Ishikawa (cell line): ENCODE data around the gene STT3B.

Experiments used
- CEBPB ChIP-seq: IDR thresholded peaks from 2 replicates; pipeline ENCODE4 v1.6.1; 2012
- CREB1 ChIP-seq: IDR thresholded peaks from 2 replicates; pipeline ENCODE4 v1.6.1; 2012; ENCODE audit warnings: low read depth
- EGR1 ChIP-seq: IDR thresholded peaks from 2 replicates; pipeline ENCODE4 v1.6.1; 2012
- EP300 ChIP-seq: IDR thresholded peaks from 2 replicates; pipeline ENCODE4 v1.6.1; 2012; ENCODE audit warnings: borderline replicate concordance
- FOXM1 ChIP-seq: IDR thresholded peaks from 2 replicates; pipeline ENCODE4 v1.6.1; 2012; ENCODE audit warnings: low read depth, borderline replicate concordance
- NFIC ChIP-seq: IDR thresholded peaks from 2 replicates; pipeline ENCODE4 v1.6.1; 2012
- RAD21 ChIP-seq: IDR thresholded peaks from 2 replicates; pipeline ENCODE4 v1.6.1; 2012; ENCODE audit warnings: low read depth
- TAF1 ChIP-seq: IDR thresholded peaks from 2 replicates; pipeline ENCODE4 v1.6.1; 2012; ENCODE audit warnings: low read depth, mild to moderate bottlenecking
- TCF12 ChIP-seq: IDR thresholded peaks from 2 replicates; pipeline ENCODE4 v1.6.1; 2012; ENCODE audit warnings: low read depth
- TEAD4 ChIP-seq: IDR thresholded peaks from 2 replicates; pipeline ENCODE4 v1.6.1; 2012
- YY1 ChIP-seq: IDR thresholded peaks from 2 replicates; pipeline ENCODE4 v1.6.1; 2012; ENCODE audit warnings: low read depth
- ZBTB7A ChIP-seq: IDR thresholded peaks from 2 replicates; pipeline ENCODE4 v1.6.1; 2012; ENCODE audit warnings: low read depth
- TF ChIP-seq, protein P1 (sequence below): IDR thresholded peaks from 2 replicates; pipeline ENCODE4 v1.6.1; 2012; ENCODE audit warnings: low read depth, mild to moderate bottlenecking
- TF ChIP-seq, protein P2 (sequence below): IDR thresholded peaks from 2 replicates; pipeline ENCODE4 v1.6.1; 2012
- TF ChIP-seq, protein P3 (sequence below): IDR thresholded peaks from 2 replicates; pipeline ENCODE4 v1.6.1; 2012

The STT3B gene

GRCh38 chr3:31504230-31504629 lies 28.5 kb upstream of the STT3B start:
- no peak for TF ChIP-seq FOXM1
- TF ChIP-seq RAD21: no peak
- TF ChIP-seq, protein P1, sequence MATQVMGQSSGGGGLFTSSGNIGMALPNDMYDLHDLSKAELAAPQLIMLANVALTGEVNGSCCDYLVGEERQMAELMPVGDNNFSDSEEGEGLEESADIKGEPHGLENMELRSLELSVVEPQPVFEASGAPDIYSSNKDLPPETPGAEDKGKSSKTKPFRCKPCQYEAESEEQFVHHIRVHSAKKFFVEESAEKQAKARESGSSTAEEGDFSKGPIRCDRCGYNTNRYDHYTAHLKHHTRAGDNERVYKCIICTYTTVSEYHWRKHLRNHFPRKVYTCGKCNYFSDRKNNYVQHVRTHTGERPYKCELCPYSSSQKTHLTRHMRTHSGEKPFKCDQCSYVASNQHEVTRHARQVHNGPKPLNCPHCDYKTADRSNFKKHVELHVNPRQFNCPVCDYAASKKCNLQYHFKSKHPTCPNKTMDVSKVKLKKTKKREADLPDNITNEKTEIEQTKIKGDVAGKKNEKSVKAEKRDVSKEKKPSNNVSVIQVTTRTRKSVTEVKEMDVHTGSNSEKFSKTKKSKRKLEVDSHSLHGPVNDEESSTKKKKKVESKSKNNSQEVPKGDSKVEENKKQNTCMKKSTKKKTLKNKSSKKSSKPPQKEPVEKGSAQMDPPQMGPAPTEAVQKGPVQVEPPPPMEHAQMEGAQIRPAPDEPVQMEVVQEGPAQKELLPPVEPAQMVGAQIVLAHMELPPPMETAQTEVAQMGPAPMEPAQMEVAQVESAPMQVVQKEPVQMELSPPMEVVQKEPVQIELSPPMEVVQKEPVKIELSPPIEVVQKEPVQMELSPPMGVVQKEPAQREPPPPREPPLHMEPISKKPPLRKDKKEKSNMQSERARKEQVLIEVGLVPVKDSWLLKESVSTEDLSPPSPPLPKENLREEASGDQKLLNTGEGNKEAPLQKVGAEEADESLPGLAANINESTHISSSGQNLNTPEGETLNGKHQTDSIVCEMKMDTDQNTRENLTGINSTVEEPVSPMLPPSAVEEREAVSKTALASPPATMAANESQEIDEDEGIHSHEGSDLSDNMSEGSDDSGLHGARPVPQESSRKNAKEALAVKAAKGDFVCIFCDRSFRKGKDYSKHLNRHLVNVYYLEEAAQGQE: no peak
- TF ChIP-seq, protein P2, sequence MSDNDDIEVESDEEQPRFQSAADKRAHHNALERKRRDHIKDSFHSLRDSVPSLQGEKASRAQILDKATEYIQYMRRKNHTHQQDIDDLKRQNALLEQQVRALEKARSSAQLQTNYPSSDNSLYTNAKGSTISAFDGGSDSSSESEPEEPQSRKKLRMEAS: no peak
- no peak for TF ChIP-seq CREB1
- no peak for TF ChIP-seq CEBPB
- no peak for TF ChIP-seq TEAD4
- TF ChIP-seq, protein P3, sequence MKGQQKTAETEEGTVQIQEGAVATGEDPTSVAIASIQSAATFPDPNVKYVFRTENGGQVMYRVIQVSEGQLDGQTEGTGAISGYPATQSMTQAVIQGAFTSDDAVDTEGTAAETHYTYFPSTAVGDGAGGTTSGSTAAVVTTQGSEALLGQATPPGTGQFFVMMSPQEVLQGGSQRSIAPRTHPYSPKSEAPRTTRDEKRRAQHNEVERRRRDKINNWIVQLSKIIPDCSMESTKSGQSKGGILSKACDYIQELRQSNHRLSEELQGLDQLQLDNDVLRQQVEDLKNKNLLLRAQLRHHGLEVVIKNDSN: no peak
- no peak for TF ChIP-seq YY1
- TF ChIP-seq NFIC: no peak
- no peak for TF ChIP-seq EP300
- no peak for TF ChIP-seq EGR1
- TF ChIP-seq TAF1: no peak
- TF ChIP-seq ZBTB7A: no peak
- no peak for TF ChIP-seq TCF12

GRCh38 chr3:31505371-31506048 lies 27.2 kb upstream of the STT3B start:
- TF ChIP-seq CREB1 (no peak), YY1 (no peak), FOXM1 (no peak), TCF12 (no peak), RAD21 (no peak)

DNA sequence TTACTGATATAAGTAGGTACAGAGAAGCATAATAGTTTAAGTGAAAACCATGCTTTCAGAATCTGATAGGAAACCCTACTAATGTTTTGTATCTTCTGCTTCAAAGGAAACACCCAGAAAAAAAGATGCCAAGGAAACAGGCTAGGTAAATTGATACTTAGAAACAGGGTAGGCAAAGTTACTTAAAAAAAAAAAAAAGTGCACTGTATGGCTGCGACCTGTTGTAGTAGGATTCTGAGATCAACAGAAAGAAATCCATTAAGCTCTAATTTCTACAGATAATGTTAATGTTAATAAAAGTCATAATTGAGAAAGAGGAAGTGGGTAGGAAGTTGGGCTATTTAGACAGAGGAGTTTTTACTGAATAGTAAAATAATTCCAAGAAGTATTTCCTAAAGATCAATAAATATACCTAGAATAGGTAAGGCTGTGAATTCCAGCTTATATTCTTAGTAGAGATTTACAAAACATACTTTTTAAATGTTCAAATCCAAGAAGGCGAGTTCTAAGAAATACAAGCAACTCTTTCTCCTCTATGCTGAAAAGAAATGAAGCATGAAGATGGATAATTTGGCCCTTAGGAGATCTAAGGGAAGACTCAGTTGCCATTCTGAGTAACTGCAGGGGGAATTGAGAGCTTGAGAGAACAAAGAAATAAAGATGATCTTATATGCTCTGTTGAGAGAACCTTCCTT lies 24.1 kb upstream of the STT3B start:
- no peak for TF ChIP-seq NFIC
- TF ChIP-seq EGR1: no peak
- no peak for TF ChIP-seq TCF12
- no peak for TF ChIP-seq CEBPB
- no peak for TF ChIP-seq TAF1
- TF ChIP-seq, protein P2: no peak
- TF ChIP-seq YY1: no peak
- TF ChIP-seq RAD21: no peak
- TF ChIP-seq EP300: no peak
- no peak for TF ChIP-seq TEAD4
- TF ChIP-seq, protein P1: no peak
- TF ChIP-seq CREB1: no peak
- no peak for TF ChIP-seq FOXM1
- TF ChIP-seq, protein P3: no peak
- no peak for TF ChIP-seq ZBTB7A

- TF ChIP-seq, protein P2: no peak
- TF ChIP-seq TCF12 (no peak), NFIC (no peak), CREB1 (no peak), TEAD4 (no peak), EP300 (no peak), ZBTB7A (no peak), TAF1 (no peak), EGR1 (no peak), CEBPB (no peak)
- TF ChIP-seq, protein P1: no peak
- TF ChIP-seq, protein P3: no peak
These were observed 23.5 kb upstream of the STT3B start for GRCh38 chr3:31509147-31509728.
